ENCODE results near the gene TMCC1.

DNA sequence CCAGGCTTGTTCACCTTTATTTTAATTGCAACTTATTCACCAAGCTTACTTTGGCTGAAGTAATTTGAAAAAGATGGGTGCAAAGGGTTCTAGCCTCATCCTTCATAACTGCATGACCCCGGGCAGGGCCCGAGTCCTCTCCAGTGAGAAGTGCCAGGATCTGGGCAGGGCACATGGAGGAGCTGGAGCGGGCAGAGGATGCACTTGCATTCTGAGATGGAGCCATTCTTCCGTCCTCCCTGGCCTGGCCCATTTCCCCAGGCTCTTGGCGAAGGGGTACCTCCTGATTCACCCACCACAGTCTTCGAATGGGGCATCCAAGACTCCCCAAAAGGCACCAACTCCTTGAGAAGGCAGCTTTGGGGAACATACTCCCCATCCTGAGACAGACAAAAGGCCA is 264.5 kb downstream of the TMCC1 start:
- TF ChIP-seq, protein P1, sequence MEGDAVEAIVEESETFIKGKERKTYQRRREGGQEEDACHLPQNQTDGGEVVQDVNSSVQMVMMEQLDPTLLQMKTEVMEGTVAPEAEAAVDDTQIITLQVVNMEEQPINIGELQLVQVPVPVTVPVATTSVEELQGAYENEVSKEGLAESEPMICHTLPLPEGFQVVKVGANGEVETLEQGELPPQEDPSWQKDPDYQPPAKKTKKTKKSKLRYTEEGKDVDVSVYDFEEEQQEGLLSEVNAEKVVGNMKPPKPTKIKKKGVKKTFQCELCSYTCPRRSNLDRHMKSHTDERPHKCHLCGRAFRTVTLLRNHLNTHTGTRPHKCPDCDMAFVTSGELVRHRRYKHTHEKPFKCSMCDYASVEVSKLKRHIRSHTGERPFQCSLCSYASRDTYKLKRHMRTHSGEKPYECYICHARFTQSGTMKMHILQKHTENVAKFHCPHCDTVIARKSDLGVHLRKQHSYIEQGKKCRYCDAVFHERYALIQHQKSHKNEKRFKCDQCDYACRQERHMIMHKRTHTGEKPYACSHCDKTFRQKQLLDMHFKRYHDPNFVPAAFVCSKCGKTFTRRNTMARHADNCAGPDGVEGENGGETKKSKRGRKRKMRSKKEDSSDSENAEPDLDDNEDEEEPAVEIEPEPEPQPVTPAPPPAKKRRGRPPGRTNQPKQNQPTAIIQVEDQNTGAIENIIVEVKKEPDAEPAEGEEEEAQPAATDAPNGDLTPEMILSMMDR (IDR thresholded peaks at IDR 0.05; ENCODE audit: insufficient read depth, low read length), result no peak
- no peak for TF ChIP-seq POLR2AphosphoS5 (IDR thresholded peaks at IDR 0.05; ENCODE audit: low read depth)
- TF ChIP-seq, protein P2, sequence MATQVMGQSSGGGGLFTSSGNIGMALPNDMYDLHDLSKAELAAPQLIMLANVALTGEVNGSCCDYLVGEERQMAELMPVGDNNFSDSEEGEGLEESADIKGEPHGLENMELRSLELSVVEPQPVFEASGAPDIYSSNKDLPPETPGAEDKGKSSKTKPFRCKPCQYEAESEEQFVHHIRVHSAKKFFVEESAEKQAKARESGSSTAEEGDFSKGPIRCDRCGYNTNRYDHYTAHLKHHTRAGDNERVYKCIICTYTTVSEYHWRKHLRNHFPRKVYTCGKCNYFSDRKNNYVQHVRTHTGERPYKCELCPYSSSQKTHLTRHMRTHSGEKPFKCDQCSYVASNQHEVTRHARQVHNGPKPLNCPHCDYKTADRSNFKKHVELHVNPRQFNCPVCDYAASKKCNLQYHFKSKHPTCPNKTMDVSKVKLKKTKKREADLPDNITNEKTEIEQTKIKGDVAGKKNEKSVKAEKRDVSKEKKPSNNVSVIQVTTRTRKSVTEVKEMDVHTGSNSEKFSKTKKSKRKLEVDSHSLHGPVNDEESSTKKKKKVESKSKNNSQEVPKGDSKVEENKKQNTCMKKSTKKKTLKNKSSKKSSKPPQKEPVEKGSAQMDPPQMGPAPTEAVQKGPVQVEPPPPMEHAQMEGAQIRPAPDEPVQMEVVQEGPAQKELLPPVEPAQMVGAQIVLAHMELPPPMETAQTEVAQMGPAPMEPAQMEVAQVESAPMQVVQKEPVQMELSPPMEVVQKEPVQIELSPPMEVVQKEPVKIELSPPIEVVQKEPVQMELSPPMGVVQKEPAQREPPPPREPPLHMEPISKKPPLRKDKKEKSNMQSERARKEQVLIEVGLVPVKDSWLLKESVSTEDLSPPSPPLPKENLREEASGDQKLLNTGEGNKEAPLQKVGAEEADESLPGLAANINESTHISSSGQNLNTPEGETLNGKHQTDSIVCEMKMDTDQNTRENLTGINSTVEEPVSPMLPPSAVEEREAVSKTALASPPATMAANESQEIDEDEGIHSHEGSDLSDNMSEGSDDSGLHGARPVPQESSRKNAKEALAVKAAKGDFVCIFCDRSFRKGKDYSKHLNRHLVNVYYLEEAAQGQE (IDR thresholded peaks at IDR 0.05; ENCODE audit: insufficient replicate concordance, low read depth), result no peak
- TF ChIP-seq GABPA (IDR thresholded peaks at IDR 0.05; ENCODE audit: low read depth), result no peak
- TF ChIP-seq SPI1 (IDR thresholded peaks at IDR 0.05; ENCODE audit: borderline replicate concordance, low read depth), result no peak
